Activated CD4-positive, CD25-positive, alpha-beta regulatory T cell treated with anti-CD3 and anti-CD28 coated beads, Interleukin-2, amount 50 U/mL, for 16 hours (primary cell): ENCODE measurements around the gene PCP4.

Experiments used
- DNase-seq: peaks from one replicate; pipeline ENCODE4 v3.0.0-alpha.2; 2020; ENCODE audit warnings: low read depth, low spot score

PCP4 gene

DNA sequence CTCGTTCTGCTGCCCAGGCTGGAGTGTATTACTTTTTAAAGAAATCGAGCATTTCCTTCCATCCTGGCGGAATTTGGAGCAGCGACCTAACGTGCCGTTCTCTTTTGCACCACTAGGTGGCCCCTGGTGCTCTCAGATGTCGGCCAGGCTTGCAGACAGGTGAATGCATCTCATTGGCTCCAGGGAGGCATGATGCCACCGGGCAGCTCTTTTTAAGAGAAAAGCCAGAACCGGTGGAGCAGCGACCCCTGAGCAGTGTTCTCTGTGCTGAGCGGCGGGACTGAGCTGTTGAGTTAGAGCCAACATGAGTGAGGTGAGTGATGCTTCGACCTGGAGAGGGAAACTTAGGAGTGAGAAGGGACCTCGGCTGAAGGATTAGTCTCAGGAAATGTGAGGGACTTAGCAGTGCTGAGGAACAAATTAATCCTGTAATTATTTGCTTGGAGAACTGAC, at the start of gene PCP4:
PCP4 (plus strand) TSS at position 241 of the 453 bp plus-strand sequence; CDS start at position 305, 64 bp downstream.
- no peak for DNase-seq

DNA sequence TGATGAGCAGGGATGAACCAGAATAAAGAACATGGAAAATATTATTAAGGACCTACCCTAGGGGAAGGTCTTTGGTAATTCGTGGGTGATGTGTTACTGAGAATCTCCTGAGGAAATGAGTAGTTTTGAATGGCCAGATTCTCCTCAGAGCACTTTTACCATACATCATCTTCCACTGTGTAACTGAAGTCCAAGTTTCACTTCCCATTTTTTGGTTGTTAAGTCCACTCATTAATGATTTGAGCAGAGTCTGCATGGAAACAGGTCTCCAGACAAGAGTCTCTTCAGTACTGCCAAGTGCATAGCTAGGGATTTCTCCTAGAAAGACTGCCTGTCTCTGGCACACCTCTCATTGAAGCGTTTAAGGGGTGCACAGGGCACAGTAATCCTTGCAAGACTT, 48.7 kb upstream of the PCP4 start:
- DNase-seq = no peak

DNA sequence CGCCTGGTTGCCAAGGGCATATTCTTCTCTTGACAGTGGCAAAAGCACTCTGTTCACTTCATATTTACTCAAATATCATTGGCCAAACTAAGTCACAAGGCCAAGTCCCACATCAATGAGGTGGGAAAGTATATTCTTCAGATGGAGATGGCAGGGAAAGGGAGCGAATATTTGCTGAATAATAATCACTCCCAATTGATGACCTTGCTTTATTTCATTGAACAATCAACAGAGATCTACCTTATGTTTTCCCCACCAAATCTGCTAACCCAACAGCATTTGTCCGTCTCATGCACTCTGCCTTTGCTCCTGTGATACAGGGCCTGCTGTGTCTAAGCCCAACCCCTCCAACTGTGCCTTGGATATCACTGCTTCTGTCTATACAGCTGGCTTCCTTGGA, 45.2 kb upstream of the PCP4 start:
- no peak for DNase-seq

DNA sequence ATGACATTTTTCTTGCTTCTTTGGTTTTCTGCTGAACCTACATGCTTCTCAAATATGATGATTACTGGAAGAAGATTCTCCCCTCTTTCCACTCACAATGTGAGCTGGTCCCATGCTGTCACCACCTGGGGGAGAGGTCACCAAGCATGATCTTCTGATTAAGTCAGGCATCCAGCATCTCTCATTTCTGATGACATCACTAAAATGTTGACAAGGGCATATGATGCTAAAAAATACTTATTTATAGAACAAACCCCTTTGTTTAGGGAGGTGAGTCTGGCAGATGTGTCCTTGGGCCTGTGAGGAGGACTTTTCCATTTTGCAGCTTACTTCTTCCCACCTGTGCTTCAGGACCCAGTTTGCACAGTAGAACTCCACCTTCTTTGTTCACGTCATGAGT, 42.0 kb upstream of the PCP4 start:
- DNase-seq = no peak

DNA sequence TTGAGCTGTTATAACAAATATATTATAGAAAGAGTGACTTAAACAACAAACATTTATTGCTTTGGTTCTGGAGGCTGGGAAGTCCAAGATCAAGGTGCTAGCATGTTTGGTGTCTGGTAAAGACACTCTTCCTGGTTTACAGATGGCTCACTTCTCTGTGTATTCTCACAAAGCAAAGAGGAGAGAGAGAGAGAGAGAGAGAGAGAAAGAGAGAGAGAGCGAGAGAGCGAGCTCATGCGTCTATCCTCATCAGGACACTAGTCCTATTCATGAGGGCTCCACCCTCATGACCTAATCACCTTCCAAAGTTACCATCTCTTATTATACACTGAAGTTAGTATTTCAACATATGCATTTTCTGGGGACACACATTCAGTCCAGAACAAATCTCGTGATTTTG, 32.7 kb upstream of the PCP4 start:
- no peak for DNase-seq

DNA sequence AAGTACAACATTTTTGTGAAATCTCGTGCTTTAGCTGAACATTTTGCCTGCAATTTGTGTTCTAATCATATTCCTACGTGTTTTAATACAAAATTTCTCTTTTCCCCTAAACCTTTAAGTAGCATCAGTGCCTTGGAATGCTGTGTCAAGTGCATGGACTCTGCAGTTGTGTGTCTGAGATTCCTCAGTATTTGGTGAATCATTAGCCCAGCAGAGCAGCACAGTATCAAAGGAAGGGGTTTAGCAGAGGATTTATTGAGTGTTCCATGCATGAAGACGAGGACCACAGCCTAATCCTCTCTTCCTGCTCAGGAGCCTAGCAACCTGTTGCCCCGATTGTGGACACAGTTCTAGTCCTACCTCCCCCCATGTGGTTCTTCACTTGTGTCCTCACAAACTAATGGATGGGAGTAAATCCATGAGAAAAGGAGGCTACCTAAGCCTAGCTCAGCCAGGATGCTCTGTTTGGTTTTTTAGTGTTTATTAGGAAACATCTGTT, 29.3 kb upstream of the PCP4 start:
- no peak for DNase-seq

DNA sequence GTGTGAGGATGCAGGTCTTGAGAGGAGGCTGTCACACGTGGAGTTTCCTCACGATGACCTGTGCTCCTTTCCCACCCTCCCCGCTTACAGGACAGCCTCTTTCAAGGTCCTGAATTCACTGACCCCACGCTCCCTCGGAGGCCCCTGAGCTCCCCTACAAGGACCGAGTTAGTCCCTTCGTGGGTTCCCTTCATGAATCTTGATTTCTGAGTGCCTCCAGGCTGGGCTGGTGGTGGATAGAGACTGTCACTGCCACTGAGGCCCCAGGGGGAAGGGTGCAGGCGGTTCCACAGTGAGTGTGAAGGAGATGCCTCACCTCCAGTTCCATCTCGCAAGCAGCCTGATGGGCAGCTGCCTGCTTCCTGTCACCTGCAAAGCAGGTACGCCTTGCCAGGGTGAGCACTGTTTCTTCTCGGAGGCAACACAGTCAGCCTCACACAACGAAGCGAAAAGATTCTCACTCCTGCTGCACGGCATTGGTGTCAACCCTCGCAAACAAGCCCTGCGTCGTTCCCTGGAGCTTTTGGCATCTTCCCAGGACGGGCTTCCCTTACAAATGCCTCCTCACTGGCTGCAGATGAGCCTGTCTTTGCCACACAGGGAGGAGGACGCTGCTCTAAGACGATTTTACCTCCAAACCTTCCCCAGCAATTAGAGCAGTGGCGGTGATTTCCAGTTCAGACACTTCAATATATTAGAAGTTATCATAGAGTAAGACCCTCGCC, 26.7 kb upstream of the PCP4 start:
- no peak for DNase-seq

DNA sequence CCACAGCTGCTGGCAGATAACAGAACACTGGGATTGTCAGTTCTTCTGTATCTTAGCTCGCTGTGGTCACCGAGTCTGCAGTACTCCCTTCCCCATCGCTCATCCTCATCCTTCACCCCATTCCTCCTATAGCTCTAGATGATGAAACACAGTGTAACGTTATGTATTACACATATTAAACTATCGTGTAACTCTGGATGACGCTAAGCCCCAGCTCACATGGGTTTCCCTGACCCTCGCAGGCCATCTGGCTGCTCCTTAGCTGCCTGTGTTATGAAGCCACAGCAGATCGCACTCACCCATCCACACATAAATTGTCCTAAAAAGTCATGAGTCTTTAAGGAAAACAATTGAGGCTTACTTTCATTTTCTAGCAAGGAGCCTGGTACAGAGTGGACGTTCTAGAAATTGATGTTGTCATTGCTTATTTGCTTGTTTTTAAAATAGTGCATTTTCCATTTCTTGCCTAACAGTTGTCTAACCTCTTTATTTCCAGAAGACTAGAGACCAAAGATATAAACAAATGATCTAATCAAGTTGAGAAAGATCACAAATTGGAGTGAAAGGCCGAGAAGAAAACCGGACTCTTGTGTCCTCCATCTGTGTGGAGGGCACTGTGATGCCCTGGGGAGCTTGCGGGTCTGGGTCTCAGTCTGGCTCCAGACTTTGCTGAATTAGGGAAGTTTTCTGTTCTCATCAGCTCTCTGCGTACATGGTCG, 24.3 kb upstream of the PCP4 start:
- DNase-seq = no peak

DNA sequence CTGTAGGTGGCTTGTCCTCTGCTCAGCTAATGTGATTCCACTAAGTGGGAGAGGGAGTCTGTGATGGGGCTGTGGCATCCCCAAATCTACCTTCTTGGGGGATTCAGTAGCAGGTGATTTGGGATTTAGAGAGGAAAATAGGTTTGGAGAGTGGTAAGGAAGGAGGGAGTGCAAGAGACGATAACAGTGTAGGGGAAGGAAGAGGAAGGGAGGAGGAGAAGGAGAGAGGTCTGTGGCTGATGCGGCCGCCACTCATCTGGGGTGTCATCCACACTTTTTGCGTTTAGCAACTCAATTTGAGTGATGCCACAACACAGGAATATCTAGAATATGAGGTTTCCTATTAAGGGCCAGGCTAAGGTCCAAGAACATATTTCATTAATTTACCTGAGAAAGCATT, 23.8 kb upstream of the PCP4 start:
- no peak for DNase-seq

DNA sequence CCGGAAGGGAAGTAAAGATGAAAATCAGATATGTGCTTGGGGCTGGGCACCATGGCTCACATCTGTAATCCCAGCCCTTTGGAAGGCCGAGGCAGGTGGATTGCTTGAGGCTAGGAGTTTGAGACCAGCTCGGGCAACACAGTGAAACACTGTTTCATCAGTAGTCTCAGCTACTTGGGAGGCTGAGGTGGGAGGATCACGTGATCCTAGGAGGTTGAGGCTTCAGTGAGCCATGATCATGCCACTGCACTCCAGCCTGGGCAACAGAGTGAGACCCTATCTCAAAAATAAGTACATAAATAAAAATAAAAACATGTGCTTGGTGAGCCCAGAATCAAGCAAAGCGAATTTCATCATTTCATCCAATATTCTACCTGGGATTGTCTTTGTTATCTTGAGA, 23.3 kb upstream of the PCP4 start:
- no peak for DNase-seq

DNA sequence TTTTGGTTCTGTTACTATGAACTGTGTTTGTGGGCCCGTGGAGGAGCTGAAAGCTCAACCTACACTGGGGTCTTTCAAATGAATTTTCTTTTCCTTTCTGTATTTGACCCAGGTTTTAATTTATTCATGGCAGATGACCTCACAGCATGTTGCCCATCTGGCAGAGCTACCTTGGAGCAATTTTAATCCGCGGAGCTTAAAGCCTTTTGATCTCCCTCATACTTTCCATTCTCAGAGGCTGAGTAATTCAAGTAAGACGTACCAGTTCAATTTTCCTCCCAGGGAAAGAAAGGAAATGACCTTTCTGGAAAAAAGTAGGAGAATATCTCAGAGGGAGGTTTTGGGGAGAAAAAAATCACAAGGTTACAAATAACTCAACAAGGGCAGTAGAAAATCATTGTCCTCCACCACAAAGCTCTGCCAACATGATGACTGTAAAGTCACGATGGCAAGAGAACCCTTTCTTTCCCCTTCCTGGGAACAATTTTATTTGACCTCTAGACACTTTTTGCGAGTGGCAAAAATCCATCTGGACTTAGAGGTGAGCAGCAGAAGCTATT, 21.6 kb upstream of the PCP4 start:
- no peak for DNase-seq

DNA sequence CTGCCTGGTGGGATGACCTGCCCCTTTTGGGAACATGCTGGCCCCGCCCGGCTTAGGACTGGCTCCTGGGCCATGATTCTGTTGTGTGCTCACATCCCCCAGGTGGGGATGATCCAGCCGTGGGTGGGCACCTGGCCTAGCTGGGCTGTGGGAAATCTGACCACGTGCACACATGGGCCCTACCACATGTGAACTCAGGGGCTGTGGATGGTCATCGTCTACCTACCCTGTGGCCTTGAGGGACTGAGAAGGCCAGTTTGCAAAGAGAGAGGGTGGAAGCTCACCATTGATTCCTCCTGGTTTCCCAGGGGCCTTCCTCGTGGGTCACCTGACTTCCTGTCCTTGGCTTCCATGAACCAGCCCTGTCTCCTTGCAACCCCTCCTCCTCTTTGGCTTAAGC, 19.4 kb upstream of the PCP4 start:
- no peak for DNase-seq

DNA sequence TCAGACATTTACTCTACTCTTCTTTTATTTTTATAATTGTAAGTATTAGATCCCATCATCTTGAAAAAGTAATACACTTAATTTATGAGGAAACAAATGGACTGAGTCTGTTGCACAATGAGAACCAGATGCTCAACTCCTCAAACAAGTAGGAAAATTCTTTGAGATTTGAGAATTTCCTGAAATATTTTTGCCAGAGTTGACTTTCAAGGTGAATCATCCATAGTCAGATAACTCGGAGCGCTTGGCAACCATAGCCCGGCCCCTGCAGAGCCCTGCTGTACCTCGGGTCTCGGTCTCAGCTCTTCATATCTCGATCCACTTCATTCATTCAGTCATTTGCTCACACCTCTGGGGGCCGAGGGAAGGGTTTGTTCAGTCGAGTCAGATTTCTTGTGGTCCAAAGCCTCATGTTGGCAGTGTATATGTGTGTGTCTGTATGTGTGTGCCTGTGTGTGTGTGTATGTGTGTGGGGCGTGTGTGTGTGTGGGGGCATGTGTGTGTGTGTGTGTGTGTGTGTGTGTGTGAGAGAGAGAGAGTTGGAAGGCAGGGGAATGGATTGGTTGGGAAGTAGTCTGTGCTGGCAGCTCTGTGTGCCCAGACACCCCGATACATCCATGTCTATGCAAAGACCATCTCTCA, 18.1 kb upstream of the PCP4 start:
- DNase-seq = no peak

DNA sequence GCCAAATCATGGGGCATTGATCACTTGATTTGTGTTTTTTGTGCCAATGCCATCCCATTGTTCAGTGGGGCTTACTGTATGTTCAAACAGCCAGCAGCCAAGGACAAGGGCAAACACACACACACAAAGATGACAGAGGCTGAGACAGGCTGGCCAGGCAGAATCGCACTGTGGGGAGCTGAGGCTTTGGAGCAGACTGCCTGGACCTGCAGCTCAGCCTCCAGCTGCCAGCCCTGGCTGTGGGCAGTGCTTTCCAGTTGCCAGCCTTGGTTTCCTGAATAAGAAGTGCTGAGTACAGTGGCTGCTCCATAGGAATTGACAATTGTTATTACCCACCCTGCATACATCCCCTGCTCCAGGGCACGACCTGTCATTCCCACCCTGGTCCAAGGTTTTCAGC, 16.9 kb upstream of the PCP4 start:
- DNase-seq = no peak

DNA sequence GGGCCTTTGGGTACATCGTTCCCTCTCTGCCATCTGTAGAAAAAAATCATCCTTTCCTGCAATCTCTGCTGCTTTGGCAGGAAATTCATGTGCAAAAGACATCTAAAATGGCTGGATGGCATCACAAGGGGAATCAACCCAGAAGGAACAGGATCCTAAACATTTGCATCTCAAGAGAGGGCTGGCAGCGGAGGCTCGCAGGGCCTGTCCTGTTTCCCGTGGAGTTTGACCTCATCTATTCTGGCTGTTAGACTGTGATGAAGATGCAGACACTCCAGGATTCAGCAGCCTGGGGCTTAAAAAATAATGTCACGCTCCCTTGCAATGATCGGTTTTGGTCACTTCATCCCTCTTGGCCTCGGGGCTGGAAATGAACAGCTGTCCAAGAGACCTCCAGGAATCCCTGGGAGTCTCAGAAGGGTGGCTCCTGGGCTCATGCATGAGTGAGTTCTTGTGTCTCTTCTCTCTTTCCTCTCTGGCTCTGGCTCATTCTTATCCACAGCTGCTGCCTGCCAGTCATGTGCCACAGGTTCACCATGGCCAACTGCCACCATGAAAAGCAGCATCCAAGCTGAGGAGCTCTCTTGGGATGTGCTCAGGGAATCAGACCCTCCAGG, 16.1 kb upstream of the PCP4 start:
- no peak for DNase-seq

DNA sequence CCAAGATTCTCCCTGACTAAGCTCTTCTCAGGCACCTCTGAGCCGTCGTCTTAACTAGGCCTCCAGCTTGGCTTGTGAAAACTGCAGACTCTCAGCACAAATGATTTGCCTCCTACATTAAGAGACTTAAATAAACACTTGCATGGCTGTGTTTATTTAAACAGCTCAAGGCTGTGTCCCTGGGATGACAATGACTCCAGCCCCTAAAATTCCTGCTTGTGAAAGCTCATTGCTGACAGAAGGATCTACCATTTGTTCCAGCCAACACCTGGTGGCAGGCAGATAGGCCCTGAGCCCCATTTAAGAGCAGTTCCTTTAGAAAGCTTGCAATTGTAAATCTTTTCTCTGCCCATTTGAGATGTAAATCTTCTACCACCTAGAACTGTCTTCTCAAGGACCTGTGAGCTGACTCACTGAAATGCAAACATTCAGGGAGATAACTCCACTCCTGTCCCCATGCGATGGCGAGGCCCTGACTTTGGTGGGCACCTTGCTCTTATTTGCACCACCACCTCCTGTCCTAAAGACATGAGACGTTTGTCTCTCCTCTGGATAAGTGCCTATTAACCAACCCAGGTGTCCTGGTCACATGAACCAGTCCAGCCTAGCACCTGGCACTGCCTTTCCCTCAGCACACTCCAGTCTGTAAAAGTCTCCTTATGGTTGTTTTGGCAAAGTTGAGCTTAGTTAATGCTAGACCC, 15.1 kb upstream of the PCP4 start:
- DNase-seq = no peak

DNA sequence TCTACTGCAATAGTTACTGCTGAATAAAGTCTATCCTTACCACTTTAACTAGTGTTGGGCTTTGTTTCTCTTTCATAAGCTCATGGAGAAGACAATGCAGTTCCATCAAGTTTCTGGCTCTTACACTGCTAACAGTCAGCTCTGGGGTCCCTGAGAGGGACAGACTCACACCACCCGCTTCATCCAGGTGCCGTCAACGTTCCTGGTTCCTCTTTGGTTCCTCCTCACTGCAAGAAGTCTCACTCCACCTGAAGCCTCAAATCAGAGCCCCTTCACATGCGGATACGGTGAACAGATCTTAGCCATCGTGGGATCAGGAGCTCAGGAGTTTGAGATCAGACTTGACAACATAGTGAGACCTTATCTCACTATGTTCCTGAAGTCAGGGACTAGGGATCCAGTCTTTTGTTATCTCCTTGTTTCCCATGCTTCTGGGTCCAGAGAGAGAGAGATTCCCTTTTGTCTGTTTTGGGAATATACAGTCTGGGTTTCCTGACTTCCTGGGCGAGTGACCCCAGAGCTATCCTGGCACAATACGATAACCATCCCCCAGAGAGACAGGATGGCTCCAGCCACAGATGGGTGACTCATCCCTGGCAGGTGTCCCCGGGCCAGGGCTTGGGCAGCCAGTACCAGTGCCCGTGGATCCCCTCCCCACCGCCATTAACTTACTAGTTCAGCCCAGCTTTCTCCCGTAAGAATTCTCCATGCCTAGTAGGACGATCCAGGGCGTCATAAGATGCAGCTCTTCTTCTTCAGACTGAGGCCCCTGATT, 14.3 kb upstream of the PCP4 start:
- no peak for DNase-seq

DNA sequence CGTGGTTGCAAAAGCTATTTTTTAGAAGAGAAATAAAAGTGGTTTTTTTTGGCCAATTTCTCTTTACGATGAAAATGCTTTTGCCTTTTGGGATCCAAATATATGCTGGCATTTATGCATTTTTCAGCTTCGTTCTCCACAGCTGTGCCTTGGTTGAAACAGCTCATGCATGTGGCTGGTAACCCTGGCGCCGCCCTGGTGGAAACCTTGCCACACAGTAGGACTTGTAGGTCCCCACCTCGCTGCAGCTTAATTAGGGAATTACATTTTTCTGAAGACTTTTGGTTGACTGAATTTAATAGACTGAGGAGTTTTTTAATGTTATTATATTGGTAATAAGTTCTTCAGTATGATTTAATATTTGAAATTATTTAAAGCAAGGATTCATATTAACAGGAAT, 12.7 kb upstream of the PCP4 start:
- no peak for DNase-seq

DNA sequence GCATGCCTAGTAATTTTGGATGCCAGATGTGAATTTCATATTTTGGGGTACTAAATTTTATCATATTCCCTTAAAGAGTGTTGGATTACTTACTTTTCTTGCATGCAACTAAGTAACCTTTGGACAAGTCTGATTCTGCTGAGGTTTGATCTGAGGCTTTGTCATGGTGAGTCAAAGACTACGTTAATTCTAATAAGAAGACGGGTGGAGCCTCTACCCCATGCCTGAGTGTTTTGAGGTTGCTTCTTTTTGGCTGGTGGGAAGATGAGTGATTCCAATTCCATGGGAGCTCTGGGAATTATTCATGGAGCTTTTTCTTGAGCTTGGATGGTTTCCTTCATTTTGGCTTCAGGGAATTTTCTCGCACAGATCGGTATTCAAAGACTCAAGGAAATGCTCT, 11.6 kb upstream of the PCP4 start:
- no peak for DNase-seq

DNA sequence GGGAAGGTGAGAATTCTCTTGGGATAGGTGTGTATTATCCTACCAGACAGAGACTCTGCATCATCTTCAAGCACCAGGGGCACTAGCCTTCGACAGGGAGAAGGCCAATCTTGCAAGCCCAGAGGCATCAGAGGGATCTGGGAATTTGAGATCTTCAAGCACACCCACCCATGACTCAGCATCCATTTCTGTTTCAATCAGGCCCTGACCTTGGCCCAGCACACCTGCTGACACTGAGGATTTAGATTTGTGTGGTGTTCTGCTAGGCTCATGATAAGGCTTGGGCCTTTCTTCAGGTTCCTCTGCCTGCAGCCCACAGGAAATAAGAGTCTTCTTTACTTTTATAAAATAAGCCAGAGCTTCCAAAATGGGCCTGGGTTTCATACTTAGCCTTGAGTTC, 6.6 kb upstream of the PCP4 start:
- DNase-seq = no peak

DNA sequence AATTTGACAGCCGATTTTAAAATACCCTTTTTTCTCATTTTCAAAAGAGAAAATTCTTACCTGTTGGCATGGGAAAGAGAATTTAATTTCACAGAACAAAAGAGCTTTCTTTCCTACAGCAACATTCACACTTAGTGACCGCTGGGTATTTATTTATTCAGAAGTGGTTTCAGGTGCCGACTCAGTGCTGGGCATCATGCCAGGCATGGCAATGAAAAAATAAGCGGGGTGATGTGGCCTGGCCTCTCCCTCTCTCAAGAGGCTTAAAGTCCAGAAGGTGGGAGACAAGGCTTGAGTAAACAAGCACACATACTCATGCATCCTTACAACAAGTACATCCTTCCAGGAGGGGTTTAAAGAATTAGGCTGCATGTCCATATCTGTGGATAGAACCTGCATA, 4.1 kb upstream of the PCP4 start:
- DNase-seq = no peak
